ENCODE data around the gene SETX. TPM values are rescaled to one million over a fixed set of nuclear protein-coding genes. Genes with fewer than 3 reads are reported as not detected.

Gene SETX
- total and polyA plus RNA-seq, 2 donors (not counting 1 experiment from before 2014, with no cell fraction given): 29.2 to 105 TPM

GRCh38 chr9:132214027-132214622 is 140.7 kb downstream of the SETX start:
- ChIA-PET CTCF (no interaction called here), POLR2A (interaction anchor here (0.6 kb wide), 1 partner anchor 441 kb away, joined by 7 read pairs; no protein-coding TSS in a partner anchor)
- H3K79me2 ChIP-seq (ENCODE audit: control insufficient read depth, insufficient read depth, low read length): no peaks in the 10 kb centered on the region
- H3K27me3 ChIP-seq (replicated peaks in 1 of 4; ENCODE audit: control extremely low read depth in 1 of 4, control insufficient read depth in 3 of 4, insufficient read depth in 4 of 4, low read length in 3 of 4): peaks cover 0 to 3% (median 0%) of the 10 kb centered on the region in 4 experiments
- ATAC-seq (ENCODE audit: low read depth): no peak
- no peaks in the 10 kb centered on the region for H3K9me3 Mint-ChIP-seq (ENCODE audit: insufficient read depth)
- no peak overlapping the region for H3K4me2 ChIP-seq (replicated peaks; ENCODE audit: low read depth, low read length, poor library complexity, severe bottlenecking)
- H4K20me1 ChIP-seq (ENCODE audit: control insufficient read depth, insufficient read depth, low read length, poor library complexity, severe bottlenecking): no peaks in the 10 kb centered on the region
- no peak overlapping the region for H3K27ac ChIP-seq (ENCODE audit: low read length in 2 of 2)
- H3K4me1 ChIP-seq (ENCODE audit: control insufficient read depth in 2 of 2, insufficient read depth in 2 of 2, low read length in 2 of 2): no peaks in the 10 kb centered on the region
- no peaks in the 10 kb centered on the region for H3K36me3 ChIP-seq (replicated peaks in 1 of 2; ENCODE audit: control extremely low read depth in 1 of 2, control insufficient read depth in 1 of 2, extremely low read depth in 1 of 2, insufficient read depth in 2 of 2, low read length in 1 of 2)
- TF ChIP-seq, protein P1, sequence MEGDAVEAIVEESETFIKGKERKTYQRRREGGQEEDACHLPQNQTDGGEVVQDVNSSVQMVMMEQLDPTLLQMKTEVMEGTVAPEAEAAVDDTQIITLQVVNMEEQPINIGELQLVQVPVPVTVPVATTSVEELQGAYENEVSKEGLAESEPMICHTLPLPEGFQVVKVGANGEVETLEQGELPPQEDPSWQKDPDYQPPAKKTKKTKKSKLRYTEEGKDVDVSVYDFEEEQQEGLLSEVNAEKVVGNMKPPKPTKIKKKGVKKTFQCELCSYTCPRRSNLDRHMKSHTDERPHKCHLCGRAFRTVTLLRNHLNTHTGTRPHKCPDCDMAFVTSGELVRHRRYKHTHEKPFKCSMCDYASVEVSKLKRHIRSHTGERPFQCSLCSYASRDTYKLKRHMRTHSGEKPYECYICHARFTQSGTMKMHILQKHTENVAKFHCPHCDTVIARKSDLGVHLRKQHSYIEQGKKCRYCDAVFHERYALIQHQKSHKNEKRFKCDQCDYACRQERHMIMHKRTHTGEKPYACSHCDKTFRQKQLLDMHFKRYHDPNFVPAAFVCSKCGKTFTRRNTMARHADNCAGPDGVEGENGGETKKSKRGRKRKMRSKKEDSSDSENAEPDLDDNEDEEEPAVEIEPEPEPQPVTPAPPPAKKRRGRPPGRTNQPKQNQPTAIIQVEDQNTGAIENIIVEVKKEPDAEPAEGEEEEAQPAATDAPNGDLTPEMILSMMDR (IDR thresholded peaks at IDR 0.05): no peak
- TF ChIP-seq EZH2 (IDR thresholded peaks at IDR 0.05; ENCODE audit: borderline replicate concordance, insufficient read depth, low read depth, low read length, poor library complexity, severe bottlenecking): no peak
- no peak overlapping the region for H3K27ac Mint-ChIP-seq
- no peaks in the 10 kb centered on the region for H3K9me3 ChIP-seq (ENCODE audit: control extremely low read depth in 1 of 3, control insufficient read depth in 2 of 3, insufficient read depth in 1 of 3, low read length in 2 of 3)
- H3K9ac ChIP-seq (ENCODE audit: low read length): no peak overlapping the region
- DNase-seq: no peak
- no peak overlapping the region for H2AFZ ChIP-seq (ENCODE audit: insufficient read depth, low read depth, low read length, poor library complexity, severe bottlenecking)
- no peaks in the 10 kb centered on the region for H3K4me1 Mint-ChIP-seq
- intact Hi-C loops (cut with micrococcal nuclease): no loop called here
- no peak overlapping the region for H3K4me3 ChIP-seq (ENCODE audit: control extremely low read depth in 1 of 5, extremely low read depth in 1 of 5, insufficient read depth in 1 of 5, low read depth in 2 of 5, low read length in 4 of 5)
- H3K4me3 Mint-ChIP-seq: no peak overlapping the region
- WGBS (ENCODE audit: insufficient coverage): 59% methylated on average over 15 of the region's 18 CpGs
- H3K27me3 Mint-ChIP-seq: peaks cover 17% of the 10 kb centered on the region

- POLR2A ChIA-PET: interaction anchor here (0.8 kb wide), 1 partner anchor 30 kb away, joined by 4 read pairs; no protein-coding TSS in a partner anchor
- Histone ChIP-seq H3K79me2 (ENCODE audit: control insufficient read depth, insufficient read depth, low read length) (no peaks in the 10 kb centered on the region), H3K27me3 (replicated peaks in 1 of 4; ENCODE audit: control extremely low read depth in 1 of 4, control insufficient read depth in 3 of 4, insufficient read depth in 4 of 4, low read length in 3 of 4) (peaks cover 0 to 5% (median 0%) of the 10 kb centered on the region in 4 experiments), H3K4me3 (ENCODE audit: control extremely low read depth in 1 of 5, extremely low read depth in 1 of 5, insufficient read depth in 1 of 5, low read depth in 2 of 5, low read length in 4 of 5) (no peak overlapping the region), H4K20me1 (ENCODE audit: control insufficient read depth, insufficient read depth, low read length, poor library complexity, severe bottlenecking) (no peaks in the 10 kb centered on the region), H3K9me3 (ENCODE audit: control extremely low read depth in 1 of 3, control insufficient read depth in 2 of 3, insufficient read depth in 1 of 3, low read length in 2 of 3) (no peaks in the 10 kb centered on the region), H3K4me2 (replicated peaks; ENCODE audit: low read depth, low read length, poor library complexity, severe bottlenecking) (no peak overlapping the region), H3K27ac (ENCODE audit: low read length in 2 of 2) (no peak overlapping the region), H2AFZ (ENCODE audit: insufficient read depth, low read depth, low read length, poor library complexity, severe bottlenecking) (no peak overlapping the region), H3K4me1 (ENCODE audit: control insufficient read depth in 2 of 2, insufficient read depth in 2 of 2, low read length in 2 of 2) (no peaks in the 10 kb centered on the region), H3K36me3 (replicated peaks in 1 of 2; ENCODE audit: control extremely low read depth in 1 of 2, control insufficient read depth in 1 of 2, extremely low read depth in 1 of 2, insufficient read depth in 2 of 2, low read length in 1 of 2) (no peaks in the 10 kb centered on the region), H3K9ac (ENCODE audit: low read length) (no peak overlapping the region)
- no peak overlapping the region for H3K4me3 Mint-ChIP-seq
- H3K27ac Mint-ChIP-seq: no peak overlapping the region
- H3K9me3 Mint-ChIP-seq (ENCODE audit: insufficient read depth): no peaks in the 10 kb centered on the region
- peaks cover 15% of the 10 kb centered on the region for H3K27me3 Mint-ChIP-seq
- CTCF ChIA-PET: interaction anchor here (0.5 kb wide), 1 partner anchor 386 kb away, joined by 3 read pairs; no protein-coding TSS in a partner anchor
- intact Hi-C loops (cut with micrococcal nuclease): no loop called here
- 100% methylated on average over 2 of the region's 7 CpGs for WGBS (ENCODE audit: insufficient coverage)
- no peak for DNase-seq
- H3K4me1 Mint-ChIP-seq: no peaks in the 10 kb centered on the region
- TF ChIP-seq EZH2 (IDR thresholded peaks at IDR 0.05; ENCODE audit: borderline replicate concordance, insufficient read depth, low read depth, low read length, poor library complexity, severe bottlenecking): no peak
- TF ChIP-seq, protein P1 (IDR thresholded peaks at IDR 0.05): no peak
- ATAC-seq (ENCODE audit: low read depth): no peak
Observed at GRCh38 chr9:132211570-132211969, 143.2 kb downstream of the SETX start.

Measured in B cell (primary cell).